ENCODE data around the gene SLC47A1. TPM values are rescaled to one million over a fixed set of nuclear protein-coding genes. Genes with fewer than 3 reads are reported as not detected.

The SLC47A1 gene
- total RNA-seq, 4 donors from 2014 or later = 0.72 to 2.2 (median 1.4) TPM; not detected in 1

DNA sequence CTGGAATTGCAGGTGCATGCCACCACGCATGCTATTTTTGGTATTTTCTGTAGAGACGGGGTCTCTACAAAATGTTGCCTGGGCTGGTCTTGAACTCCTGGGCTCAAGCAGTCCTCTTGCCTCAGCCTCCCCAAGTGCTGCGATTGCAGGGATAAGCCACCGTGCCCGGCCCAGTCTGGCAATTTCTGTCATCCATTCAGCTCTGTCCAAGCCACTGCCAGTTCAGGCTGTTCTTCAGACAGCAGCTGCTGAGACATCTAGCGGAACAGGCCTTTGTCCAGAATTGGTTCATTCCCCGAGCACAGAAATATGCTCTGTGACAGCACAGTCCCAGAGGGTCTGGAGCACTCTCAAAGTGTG lies 5.4 kb downstream of the SLC47A1 start:
- TF ChIP-seq POLR2AphosphoS5 (IDR thresholded peaks at IDR 0.05) = no peak
- TF ChIP-seq POLR2A (IDR thresholded peaks at IDR 0.05) = no peak
- no peak for TF ChIP-seq EP300 (IDR thresholded peaks at IDR 0.05)
- TF ChIP-seq, protein P1, sequence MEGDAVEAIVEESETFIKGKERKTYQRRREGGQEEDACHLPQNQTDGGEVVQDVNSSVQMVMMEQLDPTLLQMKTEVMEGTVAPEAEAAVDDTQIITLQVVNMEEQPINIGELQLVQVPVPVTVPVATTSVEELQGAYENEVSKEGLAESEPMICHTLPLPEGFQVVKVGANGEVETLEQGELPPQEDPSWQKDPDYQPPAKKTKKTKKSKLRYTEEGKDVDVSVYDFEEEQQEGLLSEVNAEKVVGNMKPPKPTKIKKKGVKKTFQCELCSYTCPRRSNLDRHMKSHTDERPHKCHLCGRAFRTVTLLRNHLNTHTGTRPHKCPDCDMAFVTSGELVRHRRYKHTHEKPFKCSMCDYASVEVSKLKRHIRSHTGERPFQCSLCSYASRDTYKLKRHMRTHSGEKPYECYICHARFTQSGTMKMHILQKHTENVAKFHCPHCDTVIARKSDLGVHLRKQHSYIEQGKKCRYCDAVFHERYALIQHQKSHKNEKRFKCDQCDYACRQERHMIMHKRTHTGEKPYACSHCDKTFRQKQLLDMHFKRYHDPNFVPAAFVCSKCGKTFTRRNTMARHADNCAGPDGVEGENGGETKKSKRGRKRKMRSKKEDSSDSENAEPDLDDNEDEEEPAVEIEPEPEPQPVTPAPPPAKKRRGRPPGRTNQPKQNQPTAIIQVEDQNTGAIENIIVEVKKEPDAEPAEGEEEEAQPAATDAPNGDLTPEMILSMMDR (IDR thresholded peaks at IDR 0.05) = no peak
- no peak for ATAC-seq
- Histone ChIP-seq H3K36me3 (no peaks in the 10 kb centered on the region), H3K9me3 (no peaks in the 10 kb centered on the region), H3K27ac (no peak overlapping the region), H3K27me3 (peaks cover 22% of the 10 kb centered on the region), H3K4me1 (peaks cover 0 to 5% (median 3%) of the 10 kb centered on the region in 3 donors), H3K4me3 (no peak overlapping the region)
- WGBS, 2 donors (ENCODE audit: low coverage in 1 of 2) = no CpG with 5 or more reads among the region's 7 CpGs

DNA sequence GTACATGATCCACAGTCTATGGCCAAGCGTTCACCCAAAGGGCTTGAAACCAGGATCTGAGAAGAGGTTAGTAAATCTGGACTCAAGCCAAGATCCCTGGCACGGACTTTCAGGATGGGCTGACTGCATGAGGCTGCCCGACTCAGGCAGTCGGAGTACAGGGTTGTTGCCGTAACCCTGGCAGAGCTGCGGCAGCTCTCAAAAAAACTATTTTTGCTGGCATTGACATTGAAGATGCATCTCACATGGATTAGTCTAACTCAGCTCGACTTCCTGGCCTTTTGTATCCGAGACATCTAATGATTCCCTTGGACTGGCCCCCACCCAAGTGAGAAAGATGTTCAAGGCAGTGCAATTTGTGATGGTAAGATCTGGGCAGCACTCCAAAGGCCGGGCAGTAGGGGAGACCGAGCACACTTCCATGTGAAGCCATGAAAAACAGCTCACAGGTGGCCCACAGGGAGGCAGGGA lies 6.2 kb downstream of the SLC47A1 start:
- H3K36me3 ChIP-seq = no peaks in the 10 kb centered on the region
- WGBS, 2 donors (ENCODE audit: low coverage in 1 of 2) = 77 to 85% methylated on average over 3 to 8 of the region's 10 CpGs
- H3K9me3 ChIP-seq = no peaks in the 10 kb centered on the region
- no peaks in the 10 kb centered on the region for H3K4me1 ChIP-seq
- no peak overlapping the region for H3K4me3 ChIP-seq
- TF ChIP-seq, protein P1 (IDR thresholded peaks at IDR 0.05) = no peak
- TF ChIP-seq POLR2AphosphoS5 (IDR thresholded peaks at IDR 0.05) (no peak), POLR2A (IDR thresholded peaks at IDR 0.05) (no peak), EP300 (IDR thresholded peaks at IDR 0.05) (no peak)
- no peak overlapping the region for H3K27ac ChIP-seq
- H3K27me3 ChIP-seq = peaks cover 14% of the 10 kb centered on the region
- ATAC-seq = no peak

DNA sequence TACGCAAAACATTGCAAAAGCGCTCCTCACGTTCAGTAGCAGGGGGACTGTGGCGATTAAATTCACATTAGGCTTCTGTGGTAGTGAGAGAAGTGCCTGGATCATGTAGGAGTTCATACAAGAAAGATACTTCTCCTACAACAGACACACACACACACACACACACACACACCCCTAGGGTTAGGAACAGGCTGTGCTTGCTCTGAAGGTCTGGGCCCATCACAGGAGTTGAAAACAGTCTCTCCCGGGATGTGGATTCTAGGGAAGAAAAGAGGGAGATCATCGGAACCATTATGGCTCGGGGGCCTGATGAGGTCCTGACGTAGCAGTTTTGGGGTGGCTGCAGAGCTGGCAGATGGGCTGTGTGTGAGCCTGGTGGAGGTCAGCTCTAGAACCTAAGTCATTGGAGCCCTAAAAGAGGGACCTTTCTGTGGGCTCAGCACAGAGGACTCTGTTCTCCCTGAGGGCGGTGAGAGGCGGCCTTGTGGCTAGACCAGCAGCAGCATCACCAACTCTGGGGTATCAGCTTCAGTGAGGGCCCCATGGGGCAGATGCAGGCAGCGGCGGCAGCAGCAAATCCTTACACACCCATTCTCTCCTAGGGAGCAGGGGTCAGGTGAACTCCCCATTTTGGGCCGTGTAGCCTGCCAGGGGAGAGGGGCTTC lies 7.2 kb downstream of the SLC47A1 start:
- Histone ChIP-seq H3K9me3 (no peaks in the 10 kb centered on the region), H3K4me3 (no peak overlapping the region), H3K4me1 (no peaks in the 10 kb centered on the region), H3K27me3 (peaks cover 4% of the 10 kb centered on the region), H3K36me3 (no peaks in the 10 kb centered on the region), H3K27ac (no peak overlapping the region)
- no peak for ATAC-seq
- WGBS, 2 donors (ENCODE audit: low coverage in 1 of 2) = 92 to 95% methylated on average over 3 to 7 of the region's 13 CpGs
- no peak for TF ChIP-seq EP300 (IDR thresholded peaks at IDR 0.05)
- TF ChIP-seq POLR2A (IDR thresholded peaks at IDR 0.05) = no peak
- TF ChIP-seq, protein P1 (IDR thresholded peaks at IDR 0.05) = no peak
- no peak for TF ChIP-seq POLR2AphosphoS5 (IDR thresholded peaks at IDR 0.05)

DNA sequence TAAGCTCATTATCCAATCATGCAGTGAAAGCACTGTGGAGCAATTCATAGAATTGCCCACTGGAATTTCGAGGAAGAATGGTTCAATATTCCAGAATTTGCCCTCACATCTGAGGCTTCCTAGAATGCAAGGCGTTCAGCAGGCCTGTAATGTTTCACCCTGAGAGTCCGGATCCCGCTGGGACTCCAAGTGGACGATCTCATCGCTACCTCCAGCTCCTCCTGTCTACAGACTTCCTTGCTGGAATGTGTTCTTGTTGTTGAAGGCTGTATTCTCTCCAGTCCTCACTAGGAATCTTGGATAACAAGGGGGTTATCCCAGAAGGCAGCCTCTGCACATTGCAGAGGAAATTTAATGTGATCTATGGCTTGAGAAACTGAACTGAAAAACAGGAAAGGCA lies 7.8 kb downstream of the SLC47A1 start:
- H3K4me3 ChIP-seq = no peak overlapping the region
- H3K9me3 ChIP-seq = no peaks in the 10 kb centered on the region
- no peaks in the 10 kb centered on the region for H3K36me3 ChIP-seq
- no peaks in the 10 kb centered on the region for H3K27me3 ChIP-seq
- no peak overlapping the region for H3K27ac ChIP-seq
- H3K4me1 ChIP-seq = no peaks in the 10 kb centered on the region
- 89 to 100% methylated on average over 1 to 6 of the region's 6 CpGs for WGBS, 2 donors (ENCODE audit: low coverage in 1 of 2)
- TF ChIP-seq POLR2A (IDR thresholded peaks at IDR 0.05) (no peak), EP300 (IDR thresholded peaks at IDR 0.05) (no peak)
- no peak for ATAC-seq

DNA sequence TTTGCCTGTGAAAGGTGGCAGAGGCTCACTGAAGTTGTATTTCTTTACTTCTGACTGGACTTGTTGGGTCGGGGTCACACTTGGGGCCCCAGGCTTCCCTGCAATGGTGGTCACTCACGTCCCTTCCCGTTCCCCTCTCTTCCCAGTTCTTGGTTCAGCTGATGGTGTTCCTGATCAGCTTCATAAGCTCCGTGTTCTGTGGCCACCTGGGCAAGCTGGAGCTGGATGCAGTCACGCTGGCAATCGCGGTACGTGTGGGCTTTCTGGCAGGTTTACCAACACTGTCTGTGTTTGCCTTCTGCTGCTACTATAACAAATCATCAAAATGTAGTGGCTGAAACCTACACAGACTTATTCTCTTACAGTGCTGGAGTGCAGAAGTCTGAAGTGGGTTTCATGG lies 8.6 kb downstream of the SLC47A1 start:
- Histone ChIP-seq H3K4me3 (no peak overlapping the region), H3K27ac (no peak overlapping the region), H3K27me3 (no peaks in the 10 kb centered on the region), H3K4me1 (no peaks in the 10 kb centered on the region), H3K36me3 (no peaks in the 10 kb centered on the region), H3K9me3 (no peaks in the 10 kb centered on the region)
- TF ChIP-seq EP300 (IDR thresholded peaks at IDR 0.05) = no peak
- no peak for TF ChIP-seq POLR2A (IDR thresholded peaks at IDR 0.05)
- no peak for TF ChIP-seq POLR2AphosphoS5 (IDR thresholded peaks at IDR 0.05)
- TF ChIP-seq, protein P1 (IDR thresholded peaks at IDR 0.05) = no peak
- no peak for ATAC-seq
- 89 to 92% methylated on average over 7 to 8 of the region's 8 CpGs for WGBS, 2 donors (ENCODE audit: low coverage in 1 of 2)

All from gastroesophageal sphincter (tissue), 4 donors.